DOHH2 (cell line): ENCODE measurements around the gene RBM33.

Experiments
- H3F3A ChIP-seq: fragments of 200-600 bp; sonication (generic), shearing (Covaris generic); 2 replicates; pipeline ENCODE4 v1.6.0; 2016; ENCODE audit warnings: antibody characterized with exemption, mild to moderate bottlenecking; ENCODE audit not compliant: control insufficient read depth, insufficient read depth
- H3K27ac ChIP-seq: fragments of 200-600 bp; sonication (generic); 2 replicates; pipeline ENCODE4 v1.5.1; 2014; ENCODE audit warnings: low read depth, mild to moderate bottlenecking, low read length, moderate library complexity
- H3K27me3 ChIP-seq: fragments of 200-600 bp; sonication (generic); 2 replicates; pipeline ENCODE4 v1.6.1; 2014; ENCODE audit warnings: mild to moderate bottlenecking, low read length, mixed read lengths; ENCODE audit not compliant: control insufficient read depth
- H3K36me3 ChIP-seq: fragments of 200-600 bp; sonication (generic); 2 replicates; pipeline ENCODE4 v1.6.1; 2014; ENCODE audit warnings: mild to moderate bottlenecking, low read length, moderate library complexity, mixed read lengths; ENCODE audit not compliant: control insufficient read depth
- H3K4me1 ChIP-seq: fragments of 200-600 bp; sonication (generic); 2 replicates; pipeline ENCODE4 v1.6.1; 2014; ENCODE audit warnings: mild to moderate bottlenecking, low read length, mixed read lengths; ENCODE audit not compliant: control insufficient read depth
- H3K4me2 ChIP-seq: fragments of 200-600 bp; sonication (generic); 2 replicates; pipeline ENCODE4 v1.6.0; 2014; ENCODE audit warnings: mild to moderate bottlenecking, low read length, moderate library complexity
- H3K4me3 ChIP-seq: fragments of 200-600 bp; sonication (generic); 2 replicates; pipeline ENCODE4 v1.5.1; 2014; ENCODE audit warnings: mild to moderate bottlenecking, low read length, mixed read lengths
- H3K79me2 ChIP-seq: fragments of 200-600 bp; sonication (generic); 2 replicates; pipeline ENCODE4 v1.6.1; 2014; ENCODE audit warnings: mild to moderate bottlenecking, low read length, mixed read lengths; ENCODE audit not compliant: control insufficient read depth
- H3K9me2 ChIP-seq: fragments of 200-600 bp; sonication (generic); replicated peaks from 2 replicates; pipeline ENCODE4 v1.6.1; 2014; ENCODE audit warnings: mild to moderate bottlenecking, low read length, mixed read lengths; ENCODE audit not compliant: control insufficient read depth
- H3K9me3 ChIP-seq: fragments of 200-600 bp; sonication (generic); 2 replicates; pipeline ENCODE4 v1.6.1; 2014; ENCODE audit warnings: antibody characterized with exemption, low read length, mixed read lengths; ENCODE audit not compliant: control insufficient read depth, insufficient read depth
- H4K20me1 ChIP-seq: fragments of 200-600 bp; sonication (generic); 2 replicates; pipeline ENCODE4 v1.6.0; 2014; ENCODE audit warnings: low read depth, mild to moderate bottlenecking, antibody characterized with exemption, low read length, moderate library complexity; ENCODE audit not compliant: control insufficient read depth, insufficient read depth
- CTCF ChIP-seq: fragments of 200-600 bp; sonication (generic); IDR thresholded peaks from one replicate; pipeline ENCODE4 v1.5.1; 2014; ENCODE audit warnings: antibody characterized with exemption, mild to moderate bottlenecking, low read depth, low read length; ENCODE audit not compliant: poor library complexity, severe bottlenecking
- EZH2phosphoT487 ChIP-seq: fragments of 200-600 bp; sonication (generic); IDR thresholded peaks from 2 replicates; pipeline ENCODE4 v1.6.1; 2017; ENCODE audit warnings: borderline replicate concordance, mild to moderate bottlenecking, antibody characterized with exemption, low read length, moderate library complexity, mixed read lengths

Gene RBM33

DNA sequence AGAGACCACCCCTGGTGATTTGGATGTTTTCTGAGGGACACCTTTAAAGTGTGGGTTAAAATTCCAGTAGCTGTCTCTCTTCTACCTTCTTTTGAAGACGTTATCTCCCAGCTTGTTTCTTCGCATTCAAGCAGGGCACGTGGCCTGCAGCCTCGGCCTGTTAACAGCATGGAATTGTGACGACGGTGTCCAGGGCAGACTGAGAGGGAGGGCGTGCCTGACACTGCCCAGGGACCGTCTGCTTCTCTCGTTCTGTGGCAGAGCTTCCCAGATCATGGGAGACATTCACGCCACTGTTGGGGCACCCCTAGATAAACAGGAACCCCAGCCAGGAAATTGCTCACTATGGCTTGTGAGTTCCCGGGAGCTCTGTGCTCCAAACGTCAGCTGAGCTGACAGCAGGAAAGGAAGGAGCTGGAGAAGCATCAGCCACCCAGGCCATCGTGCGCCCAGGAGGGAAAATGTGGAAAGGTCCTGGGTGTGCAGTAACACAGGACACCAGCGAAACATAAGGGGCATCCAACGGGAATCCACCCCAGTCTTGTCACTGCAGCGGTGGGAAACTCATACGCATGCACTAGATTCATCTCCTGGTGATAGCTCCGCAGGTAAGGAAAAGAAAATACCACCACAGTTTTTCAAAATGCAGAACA is 41.1 kb upstream of the RBM33 start:
- peak overlapping the region; percentile 25; the same call in 1 of the 2 replicates for H3K4me2 ChIP-seq
- H3K9me2 ChIP-seq, result no peaks in the 10 kb centered on the region
- H4K20me1 ChIP-seq, result no peaks in the 10 kb centered on the region
- H3K79me2 ChIP-seq, result no peaks in the 10 kb centered on the region
- H3K36me3 ChIP-seq, result no peaks in the 10 kb centered on the region
- no peak overlapping the region for H3K27ac ChIP-seq
- H3F3A ChIP-seq, result no peaks in the 10 kb centered on the region
- TF ChIP-seq CTCF (no peak), EZH2phosphoT487 (no peak)
- H3K9me3 ChIP-seq, result no peaks in the 10 kb centered on the region
- H3K4me3 ChIP-seq, result no peak overlapping the region
- peaks cover 11% of the 10 kb centered on the region for H3K4me1 ChIP-seq
- no peaks in the 10 kb centered on the region for H3K27me3 ChIP-seq

GRCh38 chr7:155603858-155604503 is 40.5 kb upstream of the RBM33 start:
- H3K9me3 ChIP-seq, result no peaks in the 10 kb centered on the region
- no peaks in the 10 kb centered on the region for H3K9me2 ChIP-seq
- H3K4me2 ChIP-seq, result no peak overlapping the region
- H3K4me3 ChIP-seq, result no peak overlapping the region
- no peaks in the 10 kb centered on the region for H4K20me1 ChIP-seq
- H3K36me3 ChIP-seq, result no peaks in the 10 kb centered on the region
- H3F3A ChIP-seq, result no peaks in the 10 kb centered on the region
- peaks cover 8% of the 10 kb centered on the region for H3K4me1 ChIP-seq
- H3K27me3 ChIP-seq, result no peaks in the 10 kb centered on the region
- no peak overlapping the region for H3K27ac ChIP-seq
- no peaks in the 10 kb centered on the region for H3K79me2 ChIP-seq
- TF ChIP-seq CTCF (no peak), EZH2phosphoT487 (no peak)

- no peak overlapping the region for H3K4me3 ChIP-seq
These were observed 39.9 kb upstream of the RBM33 start for GRCh38 chr7:155604504-155604997.

More at GRCh38 chr7:155604504-155604997, 39.9 kb upstream of the RBM33 start:
- Histone ChIP-seq H3K4me1 (peaks cover 7% of the 10 kb centered on the region), H3K36me3 (no peaks in the 10 kb centered on the region), H3K9me2 (no peaks in the 10 kb centered on the region), H4K20me1 (no peaks in the 10 kb centered on the region), H3K27me3 (no peaks in the 10 kb centered on the region), H3F3A (no peaks in the 10 kb centered on the region), H3K9me3 (no peaks in the 10 kb centered on the region), H3K79me2 (no peaks in the 10 kb centered on the region), H3K4me2 (no peak overlapping the region), H3K27ac (no peak overlapping the region)
- TF ChIP-seq CTCF (no peak), EZH2phosphoT487 (no peak)
